ENCODE results near the gene BRD4. TPM values are rescaled to one million over a fixed set of nuclear protein-coding genes. Genes with fewer than 3 reads are reported as not detected.

The BRD4 gene
- total RNA-seq, 1 donor = 25.7 TPM

DNA sequence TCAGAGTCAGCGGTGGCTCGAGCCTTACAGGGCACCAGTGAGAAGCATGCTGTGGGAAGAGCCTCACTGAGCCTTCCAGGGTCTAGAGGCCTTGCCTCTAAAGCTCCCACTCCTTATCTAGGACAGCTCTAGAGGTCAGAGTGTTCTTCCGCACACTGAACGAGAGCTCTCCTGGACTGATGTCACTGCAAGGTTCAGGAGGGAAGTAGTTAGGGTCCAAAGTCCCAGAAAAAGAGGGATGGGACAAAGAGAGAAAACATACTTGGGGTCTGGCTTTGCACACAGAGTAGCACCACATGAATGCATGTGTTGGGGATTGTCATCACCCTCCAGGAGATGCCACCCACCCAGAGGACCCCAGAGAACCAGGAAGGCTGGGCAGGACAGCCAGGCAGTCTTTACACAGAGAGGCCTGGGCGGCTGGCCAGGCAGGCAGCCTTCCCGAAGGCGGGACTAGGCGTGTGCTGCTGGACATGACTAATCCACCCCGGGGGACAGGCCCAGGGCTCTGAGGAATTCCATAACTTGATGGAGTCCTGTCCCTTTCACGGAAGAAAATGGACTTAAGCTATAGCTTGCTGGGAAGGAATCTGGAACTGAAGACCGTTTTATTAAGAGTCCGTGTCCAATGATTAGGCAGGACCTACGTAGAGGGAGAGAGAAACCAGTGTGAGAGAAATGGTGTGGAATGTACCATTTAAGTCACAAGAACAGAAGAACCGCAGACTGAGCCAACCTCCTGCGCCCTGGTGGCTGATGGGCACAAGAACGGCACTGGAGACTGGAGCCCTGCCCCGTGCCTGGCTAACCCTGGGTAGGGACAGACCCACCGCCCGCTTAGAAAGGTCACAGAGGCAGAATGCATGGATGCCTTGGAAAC, 83.5 kb downstream of the BRD4 start:
- peaks cover 69% of the 10 kb centered on the region for H3K4me1 ChIP-seq (ENCODE audit: insufficient read depth, low read length)
- peak overlapping the region; percentile 76 for H3K4me2 ChIP-seq (ENCODE audit: insufficient read depth, low read length)
- H3K27me3 ChIP-seq (ENCODE audit: insufficient read depth, low read length) = no peaks in the 10 kb centered on the region
- H2AFZ ChIP-seq (ENCODE audit: low read length) = no peak overlapping the region
- no peaks in the 10 kb centered on the region for H3K9me3 ChIP-seq (ENCODE audit: low read depth, low read length)
- peak overlapping the region; percentile 100 for H3K27ac ChIP-seq (ENCODE audit: low read depth, low read length)
- H3K36me3 ChIP-seq (ENCODE audit: insufficient read depth, low read length) = peaks cover 52% of the 10 kb centered on the region
- H3K79me2 ChIP-seq (ENCODE audit: insufficient read depth, low read length) = peaks cover 59% of the 10 kb centered on the region
- peak; percentile 99 for DNase-seq (ENCODE audit: insufficient read length, low spot score, missing footprints)
- TF ChIP-seq, protein P1, sequence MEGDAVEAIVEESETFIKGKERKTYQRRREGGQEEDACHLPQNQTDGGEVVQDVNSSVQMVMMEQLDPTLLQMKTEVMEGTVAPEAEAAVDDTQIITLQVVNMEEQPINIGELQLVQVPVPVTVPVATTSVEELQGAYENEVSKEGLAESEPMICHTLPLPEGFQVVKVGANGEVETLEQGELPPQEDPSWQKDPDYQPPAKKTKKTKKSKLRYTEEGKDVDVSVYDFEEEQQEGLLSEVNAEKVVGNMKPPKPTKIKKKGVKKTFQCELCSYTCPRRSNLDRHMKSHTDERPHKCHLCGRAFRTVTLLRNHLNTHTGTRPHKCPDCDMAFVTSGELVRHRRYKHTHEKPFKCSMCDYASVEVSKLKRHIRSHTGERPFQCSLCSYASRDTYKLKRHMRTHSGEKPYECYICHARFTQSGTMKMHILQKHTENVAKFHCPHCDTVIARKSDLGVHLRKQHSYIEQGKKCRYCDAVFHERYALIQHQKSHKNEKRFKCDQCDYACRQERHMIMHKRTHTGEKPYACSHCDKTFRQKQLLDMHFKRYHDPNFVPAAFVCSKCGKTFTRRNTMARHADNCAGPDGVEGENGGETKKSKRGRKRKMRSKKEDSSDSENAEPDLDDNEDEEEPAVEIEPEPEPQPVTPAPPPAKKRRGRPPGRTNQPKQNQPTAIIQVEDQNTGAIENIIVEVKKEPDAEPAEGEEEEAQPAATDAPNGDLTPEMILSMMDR (IDR thresholded peaks at IDR 0.05; ENCODE audit: extremely low read depth, low read depth, low read length) = peak; percentile 11
- H3K4me3 ChIP-seq (ENCODE audit: insufficient read depth, low read length) = peak overlapping the region; percentile 52
- H4K20me1 ChIP-seq (ENCODE audit: insufficient read depth, low read length) = peaks cover 39% of the 10 kb centered on the region

- H3K9me3 ChIP-seq (ENCODE audit: low read depth, low read length) = no peaks in the 10 kb centered on the region
- TF ChIP-seq, protein P1 (IDR thresholded peaks at IDR 0.05; ENCODE audit: extremely low read depth, low read depth, low read length) = no peak
- H3K4me1 ChIP-seq (ENCODE audit: insufficient read depth, low read length) = peaks cover 61% of the 10 kb centered on the region
- peak; percentile 85 for DNase-seq (ENCODE audit: insufficient read length, low spot score, missing footprints)
- H3K36me3 ChIP-seq (ENCODE audit: insufficient read depth, low read length) = peaks cover 50% of the 10 kb centered on the region
- peaks cover 33% of the 10 kb centered on the region for H4K20me1 ChIP-seq (ENCODE audit: insufficient read depth, low read length)
- H3K4me2 ChIP-seq (ENCODE audit: insufficient read depth, low read length) = no peak overlapping the region
- H3K79me2 ChIP-seq (ENCODE audit: insufficient read depth, low read length) = peaks cover 58% of the 10 kb centered on the region
- no peak overlapping the region for H2AFZ ChIP-seq (ENCODE audit: low read length)
- H3K4me3 ChIP-seq (ENCODE audit: insufficient read depth, low read length) = no peak overlapping the region
- peak overlapping the region; percentile 100 for H3K27ac ChIP-seq (ENCODE audit: low read depth, low read length)
- no peaks in the 10 kb centered on the region for H3K27me3 ChIP-seq (ENCODE audit: insufficient read depth, low read length)
These were observed 84.2 kb downstream of the BRD4 start for GRCh38 chr19:15248106-15248505.

DNA sequence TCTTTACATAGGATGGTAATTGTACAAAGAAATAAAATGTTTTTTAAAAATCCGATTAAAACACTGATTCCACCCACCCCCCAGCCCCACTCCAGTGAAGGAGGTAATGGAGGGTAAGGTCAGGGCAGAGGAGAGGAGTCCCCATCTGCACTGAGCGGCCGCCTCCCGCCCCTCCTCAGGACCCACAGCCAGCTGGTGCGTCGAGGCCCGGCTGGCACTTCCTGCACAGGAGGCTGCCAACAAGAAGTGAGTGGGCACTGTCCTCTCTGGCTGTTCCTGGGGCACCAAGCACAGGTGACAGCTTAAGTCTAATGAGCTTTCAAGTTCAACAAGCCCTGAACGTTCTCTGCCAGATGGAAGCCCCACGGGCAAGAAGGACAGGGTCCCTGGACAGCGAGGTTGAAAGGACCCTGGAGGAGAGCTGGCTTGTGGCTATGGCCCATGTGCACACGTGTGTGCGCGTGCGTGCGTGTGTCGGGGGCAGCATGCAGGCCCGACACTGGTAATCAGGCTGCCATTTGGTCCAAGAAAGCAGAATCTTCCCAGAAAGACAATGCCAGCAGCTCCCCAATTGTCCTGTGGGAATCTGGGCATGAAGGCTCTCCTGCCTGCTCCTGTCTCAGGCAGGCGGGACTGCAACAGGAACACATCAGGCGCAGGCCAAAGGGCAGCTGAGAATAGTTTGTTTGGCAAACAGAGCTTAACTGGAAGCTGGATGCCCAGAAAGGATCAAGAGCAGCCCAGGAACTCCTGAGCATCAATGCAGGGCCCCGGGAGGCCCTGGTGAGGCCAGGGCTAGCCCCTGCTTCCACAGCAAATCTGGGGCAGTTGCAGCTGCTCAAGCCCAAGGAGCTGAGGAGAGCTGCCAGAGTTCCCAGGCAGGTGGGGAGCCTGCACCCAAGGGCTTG, 85.0 kb downstream of the BRD4 start:
- no peaks in the 10 kb centered on the region for H3K9me3 ChIP-seq (ENCODE audit: low read depth, low read length)
- H4K20me1 ChIP-seq (ENCODE audit: insufficient read depth, low read length) = peaks cover 25% of the 10 kb centered on the region
- H3K4me3 ChIP-seq (ENCODE audit: insufficient read depth, low read length) = no peak overlapping the region
- H3K4me1 ChIP-seq (ENCODE audit: insufficient read depth, low read length) = peaks cover 53% of the 10 kb centered on the region
- H3K36me3 ChIP-seq (ENCODE audit: insufficient read depth, low read length) = peaks cover 48% of the 10 kb centered on the region
- no peak overlapping the region for H2AFZ ChIP-seq (ENCODE audit: low read length)
- H3K4me2 ChIP-seq (ENCODE audit: insufficient read depth, low read length) = no peak overlapping the region
- DNase-seq (ENCODE audit: insufficient read length, low spot score, missing footprints) = peak; percentile 91
- TF ChIP-seq, protein P1 (IDR thresholded peaks at IDR 0.05; ENCODE audit: extremely low read depth, low read depth, low read length) = no peak
- peaks cover 56% of the 10 kb centered on the region for H3K79me2 ChIP-seq (ENCODE audit: insufficient read depth, low read length)
- no peaks in the 10 kb centered on the region for H3K27me3 ChIP-seq (ENCODE audit: insufficient read depth, low read length)
- H3K27ac ChIP-seq (ENCODE audit: low read depth, low read length) = peak overlapping the region; percentile 100

GRCh38 chr19:15246198-15246481, 86.2 kb downstream of the BRD4 start:
- peak; percentile 85 for DNase-seq (ENCODE audit: insufficient read length, low spot score, missing footprints)
- H3K36me3 ChIP-seq (ENCODE audit: insufficient read depth, low read length) = peaks cover 56% of the 10 kb centered on the region
- no peak overlapping the region for H3K4me3 ChIP-seq (ENCODE audit: insufficient read depth, low read length)
- H3K79me2 ChIP-seq (ENCODE audit: insufficient read depth, low read length) = peaks cover 60% of the 10 kb centered on the region
- peak overlapping the region; percentile 100 for H3K27ac ChIP-seq (ENCODE audit: low read depth, low read length)
- H3K27me3 ChIP-seq (ENCODE audit: insufficient read depth, low read length) = no peaks in the 10 kb centered on the region
- TF ChIP-seq, protein P1 (IDR thresholded peaks at IDR 0.05; ENCODE audit: extremely low read depth, low read depth, low read length) = no peak
- H3K4me2 ChIP-seq (ENCODE audit: insufficient read depth, low read length) = no peak overlapping the region
- H3K9me3 ChIP-seq (ENCODE audit: low read depth, low read length) = no peaks in the 10 kb centered on the region
- peaks cover 43% of the 10 kb centered on the region for H3K4me1 ChIP-seq (ENCODE audit: insufficient read depth, low read length)
- H2AFZ ChIP-seq (ENCODE audit: low read length) = no peak overlapping the region
- peaks cover 29% of the 10 kb centered on the region for H4K20me1 ChIP-seq (ENCODE audit: insufficient read depth, low read length)

Data from osteoblast (primary cell).